H1 (cell line): ENCODE measurements around the gene CD38. TPM values are rescaled to one million over a fixed set of nuclear protein-coding genes. Genes with fewer than 3 reads are reported as not detected.

ENCODE experiments used
- CTCF ChIA-PET: fragments of 300-600 bp; sonication (Branson Sonifier 250); formaldehyde crosslinking; loops from one replicate; lab custom pipeline; 2021; ENCODE audit not compliant: partially characterized antibody; lab: Charles Lee
- POLR2A ChIA-PET: fragments of 300-600 bp; sonication (Branson Sonifier 250); formaldehyde crosslinking; loops from one replicate; lab custom pipeline; 2021; ENCODE audit warnings: inconsistent platforms; ENCODE audit not compliant: partially characterized antibody; lab: Charles Lee
- DNase-seq, 2 experiments: peaks; one replicate each; pipeline versions ENCODE4 v3.0.0 to v3.0.0-alpha.2; 2010 to 2022; ENCODE audit warnings: low spot score in 2 of 2, low read depth in 1 of 2, mixed read lengths in 1 of 2
- FAIRE-seq: peaks from 2 replicates; lab custom pipeline; 2011; peaks lifted over from hg19 to GRCh38; lab: Jason Lieb, UNC
- H2AFZ ChIP-seq: 2 replicates; pipeline ENCODE4 v1.8.1; 2012; ENCODE audit warnings: low read length, inconsistent platforms
- H2AK5ac ChIP-seq: 2 replicates; pipeline ENCODE4 v1.6.1; 2013; ENCODE audit warnings: low read depth, low read length
- H2BK120ac ChIP-seq: replicated peaks from 2 replicates; pipeline ENCODE3; 2013; ENCODE audit warnings: low read depth, low read length, inconsistent platforms
- H2BK12ac ChIP-seq: 2 replicates; pipeline ENCODE4 v1.6.1; 2013; ENCODE audit warnings: low read depth, low read length
- H2BK15ac ChIP-seq: 2 replicates; pipeline ENCODE4 v1.6.1; 2013; ENCODE audit warnings: low read length
- H2BK20ac ChIP-seq: 2 replicates; pipeline ENCODE4 v1.6.1; 2013; ENCODE audit warnings: low read length
- H2BK5ac ChIP-seq: 2 replicates; pipeline ENCODE4 v1.6.1; 2013; ENCODE audit warnings: low read depth, low read length
- H3K14ac ChIP-seq: 2 replicates; pipeline ENCODE4 v1.6.1; 2013; ENCODE audit warnings: inconsistent platforms; ENCODE audit not compliant: insufficient read length
- H3K18ac ChIP-seq: 2 replicates; pipeline ENCODE4 v1.6.1; 2013; ENCODE audit warnings: low read length; ENCODE audit errors: extremely low read depth
- H3K23ac ChIP-seq: 2 replicates; pipeline ENCODE4 v1.6.1; 2013; ENCODE audit warnings: inconsistent platforms; ENCODE audit not compliant: insufficient read length
- H3K23me2 ChIP-seq: 2 replicates; pipeline ENCODE4 v1.6.1; 2013; ENCODE audit warnings: low read depth, low read length
- H3K27ac ChIP-seq: 2 replicates; pipeline ENCODE4 v1.6.1; 2011; ENCODE audit warnings: low read depth, low read length, inconsistent platforms
- H3K27me3 ChIP-seq, 4 experiments: replicated peaks in 1 of 4; 1 replicate in 1 of 4; 2 replicates in 3 of 4; pipeline versions ENCODE4 v1.6.1 to v1.8.1; 2011 to 2013; ENCODE audit warnings: low read length in 3 of 4, mild to moderate bottlenecking in 3 of 4, inconsistent platforms in 2 of 4, mixed read lengths in 2 of 4, moderate library complexity in 1 of 4; ENCODE audit not compliant: control insufficient read depth in 3 of 4, insufficient read depth in 3 of 4; ENCODE audit errors: extremely low read depth in 1 of 4
- H3K36me3 ChIP-seq, 4 experiments: 2 replicates each; pipeline versions ENCODE4 v1.6.1 to v1.8.1; 2011 to 2013; ENCODE audit warnings: mild to moderate bottlenecking in 4 of 4, low read length in 3 of 4, moderate library complexity in 2 of 4, control low read depth in 1 of 4, inconsistent platforms in 1 of 4; ENCODE audit not compliant: insufficient read depth in 4 of 4, control insufficient read depth in 2 of 4
- H3K4ac ChIP-seq: replicated peaks from 2 replicates; pipeline ENCODE3; 2013; ENCODE audit warnings: low read length, low read depth, mixed read lengths, inconsistent platforms; ENCODE audit not compliant: insufficient read length
- H3K4me1 ChIP-seq, 4 experiments: replicated peaks in 1 of 4; 1 replicate in 1 of 4; 2 replicates in 3 of 4; pipeline versions ENCODE4 v1.6.1 to v1.8.1; 2011 to 2013; ENCODE audit warnings: low read length in 3 of 4, inconsistent platforms in 2 of 4, mixed read lengths in 1 of 4; ENCODE audit not compliant: insufficient read depth in 4 of 4, control insufficient read depth in 3 of 4
- H3K4me2 ChIP-seq, 2 experiments: 2 replicates each; pipeline versions ENCODE4 v1.6.1 to v1.8.1; 2011 to 2013; ENCODE audit warnings: low read depth in 2 of 2, low read length in 2 of 2, control low read depth in 1 of 2, inconsistent platforms in 1 of 2, mild to moderate bottlenecking in 1 of 2; ENCODE audit not compliant: insufficient read depth in 1 of 2
- H3K4me3 ChIP-seq, 4 experiments: fragments of 200-600, 300-600 bp in 1 of 4; sonication (generic), shearing (Covaris generic), sonication (Bioruptor Twin) in 1 of 4; 2 replicates each; pipeline versions ENCODE4 v1.5.1 to v1.8.1; 2011 to 2016; ENCODE audit warnings: low read length in 4 of 4, low read depth in 3 of 4, control low read depth in 2 of 4, inconsistent platforms in 2 of 4, mild to moderate bottlenecking in 2 of 4, mixed read lengths in 1 of 4, moderate library complexity in 1 of 4; ENCODE audit not compliant: insufficient read depth in 2 of 4; ENCODE audit errors: extremely low read depth in 1 of 4
- H3K56ac ChIP-seq: replicated peaks from 2 replicates; pipeline ENCODE3; 2013; ENCODE audit warnings: low read depth, mild to moderate bottlenecking, mixed read lengths, low read length, inconsistent platforms; ENCODE audit not compliant: insufficient read length
- H3K79me1 ChIP-seq: 2 replicates; pipeline ENCODE4 v1.6.1; 2013; ENCODE audit warnings: low read depth, low read length, control low read depth
- H3K79me2 ChIP-seq, 2 experiments: 2 replicates each; pipeline versions ENCODE4 v1.6.1 to v1.8.1; 2012 to 2013; ENCODE audit warnings: low read length in 2 of 2, mild to moderate bottlenecking in 2 of 2, inconsistent platforms in 1 of 2; ENCODE audit not compliant: insufficient read depth in 2 of 2, control insufficient read depth in 1 of 2
- H3K9ac ChIP-seq, 4 experiments: replicated peaks in 1 of 4; 1 replicate in 1 of 4; 2 replicates in 3 of 4; pipeline versions ENCODE4 v1.6.1 to v1.8.1; 2011 to 2013; ENCODE audit warnings: low read depth in 3 of 4, low read length in 3 of 4, control low read depth in 2 of 4, mild to moderate bottlenecking in 2 of 4, moderate library complexity in 2 of 4, inconsistent platforms in 1 of 4; ENCODE audit errors: extremely low read depth in 1 of 4
- H3K9me3 ChIP-seq, 2 experiments: 2 replicates each; pipeline versions ENCODE4 v1.6.1 to v1.8.1; 2012 to 2013; ENCODE audit warnings: mild to moderate bottlenecking in 2 of 2, moderate library complexity in 2 of 2, control low read depth in 1 of 2, inconsistent platforms in 1 of 2, low read depth in 1 of 2, low read length in 1 of 2, mixed read lengths in 1 of 2; ENCODE audit not compliant: insufficient read depth in 2 of 2
- H4K20me1 ChIP-seq, 2 experiments: replicated peaks in 1 of 2; 2 replicates each; pipeline versions ENCODE3 to v1.8.1; 2011 to 2013; ENCODE audit warnings: inconsistent platforms in 2 of 2, low read length in 2 of 2, mild to moderate bottlenecking in 1 of 2; ENCODE audit not compliant: insufficient read depth in 2 of 2, control insufficient read depth in 1 of 2
- H4K5ac ChIP-seq: 2 replicates; pipeline ENCODE4 v1.6.1; 2013; ENCODE audit warnings: low read length, low read depth, mixed read lengths, inconsistent platforms; ENCODE audit not compliant: insufficient read length
- H4K8ac ChIP-seq: 2 replicates; pipeline ENCODE4 v1.8.0; 2013; ENCODE audit warnings: mild to moderate bottlenecking, moderate library complexity, low read length, inconsistent platforms; ENCODE audit not compliant: insufficient read depth; ENCODE audit errors: extremely low read depth
- H4K91ac ChIP-seq: replicated peaks from 2 replicates; pipeline ENCODE3; 2013; ENCODE audit warnings: low read length, mixed read lengths, inconsistent platforms; ENCODE audit not compliant: insufficient read length
- CHD1 ChIP-seq: IDR thresholded peaks from 2 replicates; pipeline ENCODE4 v1.6.1; 2012; ENCODE audit warnings: low read depth, low read length, improper control_type of control experiment
- RFX5 ChIP-seq: IDR thresholded peaks from 2 replicates; pipeline ENCODE4 v1.6.1; 2011; ENCODE audit warnings: low read depth, low read length, improper control_type of control experiment, borderline replicate concordance
- YY1 ChIP-seq: IDR thresholded peaks from 2 replicates; pipeline ENCODE4 v1.6.1; 2011; ENCODE audit warnings: low read depth, mild to moderate bottlenecking, low read length
- WGBS, 2 experiments: shearing (Covaris generic) in 1 of 2; methylation state at CpG; one replicate each; pipeline versions ENCODE4 v1.1.6 to v1.1.7; 2013 to 2015; ENCODE audit warnings: low lambda C conversion rate in 2 of 2, mixed read lengths in 2 of 2, inconsistent platforms in 1 of 2, low coverage in 1 of 2, missing lambda C conversion rate in 1 of 2; ENCODE audit not compliant: insufficient replicate concordance in 2 of 2, insufficient coverage in 1 of 2, insufficient read length in 1 of 2; ENCODE audit errors: extremely low coverage in 1 of 2, missing lambda C conversion rate in 1 of 2; 5-methylcytosine and 5-hydroxymethylcytosine counted together
- polyA plus RNA-seq, 7 experiments: library from polyadenylated mRNA; depleted of rRNA in 3 of 7; stranded (reverse) in 5 of 7; unstranded in 2 of 7; fragments of >200 nt in 5 of 7; fragments of 200-250 nt in 2 of 7; gene quantifications; 1 replicate in 5 of 7; 2 replicates in 1 of 7; 4 replicates in 1 of 7; pipeline versions ENCODE4 v1.2.1 to v1.2.3, GENCODE V29; 2011 to 2013; ENCODE audit warnings: missing spikeins in 2 of 7, mixed read lengths in 2 of 7
- total RNA-seq: library from RNA; stranded (reverse); fragmentation: NEBNext Ultra II Directional; extraction: Animal tissue kit (Norgen Biotek cat#: 25700); gene quantifications from 2 replicates; pipeline ENCODE4 v1.2.1, GENCODE V29; 2021

The CD38 gene
- total and polyA plus RNA-seq, 2 of the 8 experiments (the other 6 are each of a cell fraction or from before 2014, with no cell fraction given) = 0.14 to 0.24 TPM

DNA sequence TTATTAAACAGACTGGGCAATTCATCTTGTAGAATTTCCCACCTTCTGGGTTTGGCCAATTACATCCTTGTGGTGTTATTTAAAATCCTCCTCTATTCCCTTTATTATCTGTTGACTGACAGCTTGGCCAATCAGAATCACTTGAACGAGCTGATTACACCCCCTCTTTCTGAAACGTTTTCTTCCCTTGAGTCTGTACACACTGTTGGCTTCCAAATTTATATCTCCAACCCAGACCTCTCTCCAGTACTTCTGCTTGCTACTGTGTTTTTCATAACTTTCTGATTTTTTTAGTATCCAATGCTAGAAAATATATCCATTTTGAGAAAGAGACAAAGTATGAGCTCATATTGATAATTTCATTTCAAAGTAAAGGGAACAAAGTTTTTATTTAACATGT is 14.8 kb downstream of the CD38 start:
- H3K36me3 ChIP-seq = no peaks in the 10 kb centered on the region
- no peak overlapping the region for H4K5ac ChIP-seq
- H3K23me2 ChIP-seq = no peaks in the 10 kb centered on the region
- TF ChIP-seq CHD1 (no peak), YY1 (no peak), RFX5 (no peak)
- H3K14ac ChIP-seq = no peak overlapping the region
- no peak overlapping the region for H3K27ac ChIP-seq
- H3K56ac ChIP-seq = no peak overlapping the region
- no peak overlapping the region for H3K4me3 ChIP-seq
- H3K18ac ChIP-seq = no peak overlapping the region
- H2BK15ac ChIP-seq = no peak overlapping the region
- no peaks in the 10 kb centered on the region for H3K4me1 ChIP-seq
- CTCF ChIA-PET = interaction anchor here (1.0 to 1.4 kb wide), 2 partner anchors 13 to 36 kb away, joined by 3 to 4 read pairs; no protein-coding TSS in a partner anchor
- H2BK20ac ChIP-seq = no peak overlapping the region
- H2AK5ac ChIP-seq = no peak overlapping the region
- H3K23ac ChIP-seq = no peak overlapping the region
- FAIRE-seq (no peak), DNase-seq (no peak)
- H3K27me3 ChIP-seq = no peaks in the 10 kb centered on the region; a peak in 1 of 7 replicates
- no peaks in the 10 kb centered on the region for H4K20me1 ChIP-seq
- no peaks in the 10 kb centered on the region for H3K79me2 ChIP-seq
- H3K9ac ChIP-seq = no peak overlapping the region
- H2BK5ac ChIP-seq = no peak overlapping the region
- no peak overlapping the region for H4K8ac ChIP-seq
- 91% methylated on average over 2 of the region's 2 CpGs; no CpG with 5 or more reads in 1 of the 2 experiments for WGBS, 2 experiments
- no peak overlapping the region for H2AFZ ChIP-seq
- POLR2A ChIA-PET = no interaction called here
- H3K4me2 ChIP-seq = no peak overlapping the region
- H3K9me3 ChIP-seq = peaks cover 1 to 17% of the 10 kb centered on the region in 2 experiments; a peak in 2 of 4 replicates
- H3K4ac ChIP-seq = no peak overlapping the region
- H2BK12ac ChIP-seq = no peak overlapping the region
- no peak overlapping the region for H4K91ac ChIP-seq
- H3K79me1 ChIP-seq = no peaks in the 10 kb centered on the region
- no peak overlapping the region for H2BK120ac ChIP-seq
